Psoas muscle (tissue), 8 donors: ENCODE data around the gene PRR23E. TPM values are rescaled to one million over a fixed set of nuclear protein-coding genes. Genes with fewer than 3 reads are reported as not detected.
A peak's percentile ranks its signal among the peaks of the same experiment; 100 is the strongest.

Experiments used
- ATAC-seq, 4 donors: fragments of 200-7000 bp; cut with Tn5 transposase; one replicate each; pipeline ENCODE4 v1.9.1; 2020; ENCODE audit warnings: moderate library complexity in 3 of 4, mild to moderate bottlenecking in 2 of 4
- DNase-seq, 2 donors: peaks; one replicate each; pipeline ENCODE4 v3.0.0-alpha.2; 2020
- H3K27ac ChIP-seq: fragments of 200-600 bp; one replicate; pipeline ENCODE4 v1.8.0; 2022
- H3K27me3 ChIP-seq, 3 donors: fragments of 200-600 bp in 1 of 3; one replicate each; pipeline versions ENCODE4 v1.6.1 to v1.8.0; 2013 to 2022; ENCODE audit warnings: low read length in 2 of 3, mild to moderate bottlenecking in 2 of 3, moderate library complexity in 1 of 3; ENCODE audit not compliant: insufficient read depth in 3 of 3
- H3K36me3 ChIP-seq, 2 donors: fragments of 200-600 bp in 1 of 2; one replicate each; pipeline versions ENCODE4 v1.6.1 to v1.8.0; 2013 to 2022; ENCODE audit warnings: low read depth in 1 of 2, mild to moderate bottlenecking in 1 of 2, moderate library complexity in 1 of 2; ENCODE audit not compliant: insufficient read depth in 1 of 2
- H3K4me1 ChIP-seq: fragments of 200-600 bp; one replicate; pipeline ENCODE4 v1.8.0; 2022
- H3K4me3 ChIP-seq: fragments of 200-600 bp; one replicate; pipeline ENCODE4 v1.8.0; 2022; ENCODE audit warnings: mild to moderate bottlenecking
- H3K9me3 ChIP-seq: fragments of 200-600 bp; one replicate; pipeline ENCODE4 v1.8.0; 2022
- CTCF ChIP-seq: fragments of 200-600 bp; IDR thresholded peaks from one replicate; pipeline ENCODE4 v1.8.0; 2022; ENCODE audit warnings: antibody characterized with exemption
- WGBS, 3 donors: extraction: QIAGEN DNeasy Blood & Tissue Kit; methylation state at CpG; one replicate each; pipeline versions ENCODE4 v1.1.6 to v1.1.7; 2013; 5-methylcytosine and 5-hydroxymethylcytosine counted together
- intact Hi-C, 2 donors: fragments of 100-400 bp; cut with DNase I; formaldehyde crosslinking; loops; one replicate each; pipeline versions ENCODE4 v1.11.0 to v1.14.2; 2022
- polyA plus RNA-seq, 3 donors: library from polyadenylated mRNA; stranded (reverse); fragments of 200-250 nt; gene quantifications; one replicate each; pipeline ENCODE4 v1.2.3, GENCODE V29; 2013
- total RNA-seq, 4 donors: library from RNA; stranded (reverse); fragmentation: NEBNext Ultra II Directional in 2 of 4; extraction: Animal tissue kit (Norgen Biotek cat#: 25700) in 2 of 4; gene quantifications; one replicate each; pipeline versions ENCODE4 v1.2.1 to v1.2.4, GENCODE V29; 2021 to 2023
- donor health status: healthy with polysubstance abuse.
- donor health status: DM: no; HTN: no; CAD: no; lungs with moderate emphysema.
- donor health status: Bipolar disorder and iron deficiency.
- donor health status: healthy.
- donor health status: DM: yes; HTN: yes; CAD: no.
- donor health status: DM: no; HTN: no; CAD: no.
- donor health status: DM: no; HTN: no; CAD: no.
- donor health status: DM: yes; HTN: yes; CAD: no.

Gene PRR23E
- total and polyA plus RNA-seq, 7 donors, result not detected

GRCh38 chr3:127147291-127147885 lies 45.5 kb upstream of the PRR23E start:
- 81 to 87% (median 82%) methylated on average over 8 of the region's 8 CpGs for WGBS, 3 donors
- no peaks in the 10 kb centered on the region for H3K36me3 ChIP-seq
- H3K4me1 ChIP-seq, result no peaks in the 10 kb centered on the region
- DNase-seq (no peak), ATAC-seq (no peak)
- no peak overlapping the region for H3K4me3 ChIP-seq
- H3K9me3 ChIP-seq, result no peaks in the 10 kb centered on the region
- no peak overlapping the region for H3K27ac ChIP-seq
- no peak for TF ChIP-seq CTCF
- intact Hi-C loops, result no loop called here
- no peaks in the 10 kb centered on the region for H3K27me3 ChIP-seq

GRCh38 chr3:127149621-127150310 lies 43.2 kb upstream of the PRR23E start:
- H3K4me3 ChIP-seq, result no peak overlapping the region
- no peaks in the 10 kb centered on the region for H3K27me3 ChIP-seq
- no peaks in the 10 kb centered on the region for H3K9me3 ChIP-seq
- no peaks in the 10 kb centered on the region for H3K36me3 ChIP-seq
- no peaks in the 10 kb centered on the region for H3K4me1 ChIP-seq
- intact Hi-C loops, result no loop called here
- TF ChIP-seq CTCF, result no peak
- 65 to 86% (median 70%) methylated on average over 6 of the region's 6 CpGs for WGBS, 3 donors
- DNase-seq (peak in 1 of 2 donors; percentile 33), ATAC-seq (no peak)
- H3K27ac ChIP-seq, result no peak overlapping the region

DNA sequence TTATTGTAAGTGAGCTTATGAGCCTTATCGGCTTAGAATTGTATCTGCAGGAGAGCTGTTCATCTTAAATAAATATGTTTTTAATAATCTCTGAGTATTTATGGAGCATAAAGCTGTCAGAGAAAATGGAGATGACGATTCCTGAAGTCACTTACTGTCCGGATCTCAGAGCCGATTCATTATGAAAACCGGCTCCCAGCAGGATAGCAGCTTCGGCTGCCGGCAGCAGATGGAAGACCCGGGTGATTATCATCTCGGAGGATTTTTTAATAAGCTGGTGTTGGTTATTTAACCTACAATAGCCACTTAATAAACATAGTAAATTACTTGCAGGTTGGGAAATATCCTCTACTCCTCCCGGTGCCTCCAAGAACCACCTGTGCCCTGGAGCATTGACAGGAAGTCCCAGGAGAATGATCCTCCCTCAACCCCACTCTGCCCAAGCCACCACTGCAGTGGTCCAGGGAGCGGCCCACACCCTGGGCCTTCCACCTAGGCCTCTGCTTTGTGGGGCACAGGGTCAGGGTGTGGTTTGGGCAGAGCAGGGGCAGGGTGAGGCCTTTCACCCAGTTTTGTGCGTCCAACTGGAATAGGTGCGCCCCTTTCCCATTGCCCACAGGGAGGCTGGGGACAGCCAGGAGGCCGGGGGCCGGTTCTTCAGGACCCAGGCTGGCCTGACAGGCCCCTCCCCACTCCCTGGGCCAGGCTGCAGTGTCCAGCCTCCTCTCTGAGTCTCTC lies 42.2 kb upstream of the PRR23E start:
- Histone ChIP-seq H3K9me3 (no peaks in the 10 kb centered on the region), H3K27ac (no peak overlapping the region), H3K4me3 (no peak overlapping the region), H3K27me3 (no peaks in the 10 kb centered on the region), H3K4me1 (no peaks in the 10 kb centered on the region), H3K36me3 (no peaks in the 10 kb centered on the region)
- TF ChIP-seq CTCF, result no peak
- ATAC-seq, result no peak
- WGBS, 3 donors, result 86 to 92% (median 89%) methylated on average over 14 to 15 of the region's 15 CpGs
- DNase-seq, result no peak
- intact Hi-C loops, result no loop called here

- Histone ChIP-seq H3K9me3 (no peaks in the 10 kb centered on the region), H3K36me3 (no peaks in the 10 kb centered on the region), H3K27me3 (no peaks in the 10 kb centered on the region), H3K27ac (no peak overlapping the region), H3K4me1 (no peaks in the 10 kb centered on the region), H3K4me3 (no peak overlapping the region)
- intact Hi-C loops, result no loop called here
- no peak for TF ChIP-seq CTCF
- WGBS, 3 donors, result 84 to 89% (median 85%) methylated on average over 9 of the region's 9 CpGs
- ATAC-seq (no peak), DNase-seq (no peak)
Observed at GRCh38 chr3:127151251-127151564, 41.7 kb upstream of the PRR23E start.
